CD4-positive, alpha-beta memory T cell (primary cell): ENCODE data around the gene DAP. TPM values are rescaled to one million over a fixed set of nuclear protein-coding genes. Genes with fewer than 3 reads are reported as not detected.

Experiments used
- CTCF ChIA-PET: fragments of 350-600 bp; sonication (Branson Sonifier 250); formaldehyde crosslinking; loops from one replicate; lab custom pipeline; 2021; ENCODE audit warnings: inconsistent platforms; ENCODE audit not compliant: partially characterized antibody; lab: Charles Lee
- POLR2A ChIA-PET: fragments of 350-600 bp; sonication (Branson Sonifier 250); formaldehyde crosslinking; loops from one replicate; lab custom pipeline; 2021; ENCODE audit not compliant: partially characterized antibody; lab: Charles Lee
- DNase-seq, 5 donors: peaks; one replicate each; pipeline versions ENCODE4 v3.0.0 to v3.0.0-alpha.2; 2020 to 2022; ENCODE audit warnings: mixed read lengths in 1 of 5
- H3K27ac ChIP-seq: one replicate; pipeline ENCODE4 v1.7.0; 2013; ENCODE audit warnings: low read depth, low read length
- H3K27me3 ChIP-seq: 2 replicates; pipeline ENCODE4 v1.7.0; 2013; ENCODE audit warnings: mild to moderate bottlenecking, low read length, moderate library complexity; ENCODE audit not compliant: insufficient read depth
- H3K36me3 ChIP-seq: 2 replicates; pipeline ENCODE4 v1.7.0; 2013; ENCODE audit warnings: mild to moderate bottlenecking, low read length, moderate library complexity; ENCODE audit not compliant: insufficient read depth
- H3K4me1 ChIP-seq: 2 replicates; pipeline ENCODE4 v1.7.0; 2013; ENCODE audit warnings: mild to moderate bottlenecking, low read length, moderate library complexity; ENCODE audit not compliant: insufficient read depth
- H3K4me3 ChIP-seq, 2 donors: one replicate each; pipeline ENCODE4 v1.7.0; 2013; ENCODE audit warnings: low read length in 2 of 2, mild to moderate bottlenecking in 1 of 2
- H3K9me3 ChIP-seq, 2 donors: one replicate each; pipeline ENCODE4 v1.7.0; 2013; ENCODE audit warnings: low read length in 2 of 2, control low read depth in 1 of 2; ENCODE audit not compliant: control insufficient read depth in 1 of 2
- H3K27ac Mint-ChIP-seq, 7 donors: one replicate each; pipeline ENCODE4 v1.8.0; 2020 to 2021; ENCODE audit warnings: mixed read lengths in 7 of 7, mild to moderate bottlenecking in 6 of 7, inconsistent platforms in 3 of 7, moderate library complexity in 3 of 7
- H3K27me3 Mint-ChIP-seq, 2 donors: one replicate each; pipeline ENCODE4 v1.8.0; 2020 to 2021; ENCODE audit warnings: mixed read lengths in 2 of 2
- H3K36me3 Mint-ChIP-seq, 2 donors: one replicate each; pipeline ENCODE4 v1.8.0; 2020 to 2021; ENCODE audit warnings: mixed read lengths in 2 of 2, inconsistent platforms in 1 of 2, mild to moderate bottlenecking in 1 of 2
- H3K4me1 Mint-ChIP-seq, 4 donors: one replicate each; pipeline ENCODE4 v1.8.0; 2020 to 2021; ENCODE audit warnings: mixed read lengths in 4 of 4, mild to moderate bottlenecking in 1 of 4
- H3K4me3 Mint-ChIP-seq, 8 donors: one replicate each; pipeline ENCODE4 v1.8.0; 2020 to 2021; ENCODE audit warnings: mixed read lengths in 8 of 8, mild to moderate bottlenecking in 7 of 8, moderate library complexity in 6 of 8, inconsistent platforms in 3 of 8
- H3K9me3 Mint-ChIP-seq, 8 donors: one replicate each; pipeline ENCODE4 v1.8.0; 2020 to 2021; ENCODE audit warnings: mixed read lengths in 8 of 8, mild to moderate bottlenecking in 5 of 8, inconsistent platforms in 3 of 8, moderate library complexity in 1 of 8
- intact Hi-C: fragments of 100-400 bp; cut with micrococcal nuclease; formaldehyde crosslinking; loops from one replicate; pipeline ENCODE4 v1.15.1; 2023
- polyA plus RNA-seq, 2 donors: library from polyadenylated mRNA; unstranded; fragments of 300-500 nt; fragmentation: Illumina TruSeq; gene quantifications; one replicate each; pipeline ENCODE4 v1.2.3, GENCODE V29; 2021
- total RNA-seq, 2 experiments: library from RNA; stranded (reverse); gene quantifications; one replicate each; pipeline ENCODE4 v1.2.3, GENCODE V29; 2021

Gene DAP
- total and polyA plus RNA-seq, 4 experiments from 2014 or later = 39.0 to 88.1 (median 39.4) TPM

GRCh38 chr5:10709933-10710332 lies 51.1 kb downstream of the DAP start:
- Mint-ChIP-seq H3K27ac (no peak overlapping the region), H3K9me3 (no peaks in the 10 kb centered on the region)
- POLR2A ChIA-PET = no interaction called here

GRCh38 chr5:10709409-10709808 lies 51.6 kb downstream of the DAP start:
- intact Hi-C loops = no loop called here
- H3K36me3 ChIP-seq = peaks cover 7% of the 10 kb centered on the region
- H3K4me1 Mint-ChIP-seq = peaks cover 28 to 40% (median 34%) of the 10 kb centered on the region in 4 donors
- H3K27ac ChIP-seq = no peak overlapping the region
- H3K27me3 ChIP-seq = no peaks in the 10 kb centered on the region
- peaks cover 18% of the 10 kb centered on the region for H3K4me1 ChIP-seq
- H3K9me3 Mint-ChIP-seq = no peaks in the 10 kb centered on the region
- no peak overlapping the region for H3K4me3 Mint-ChIP-seq
- H3K27ac Mint-ChIP-seq = no peak overlapping the region
- peaks cover 13 to 19% of the 10 kb centered on the region in 2 donors for H3K36me3 Mint-ChIP-seq
- no peak overlapping the region for H3K4me3 ChIP-seq
- no peaks in the 10 kb centered on the region for H3K9me3 ChIP-seq
- DNase-seq = no peak
- H3K27me3 Mint-ChIP-seq = no peaks in the 10 kb centered on the region
- ChIA-PET CTCF (no interaction called here), POLR2A (no interaction called here)

More at GRCh38 chr5:10709933-10710332, 51.1 kb downstream of the DAP start:
- H3K4me3 ChIP-seq = no peak overlapping the region
- no peaks in the 10 kb centered on the region for H3K9me3 ChIP-seq
- H3K27me3 Mint-ChIP-seq = no peaks in the 10 kb centered on the region
- CTCF ChIA-PET = no interaction called here
- peaks cover 16 to 22% of the 10 kb centered on the region in 2 donors for H3K36me3 Mint-ChIP-seq
- no peak overlapping the region for H3K27ac ChIP-seq
- H3K36me3 ChIP-seq = peaks cover 7% of the 10 kb centered on the region
- peaks cover 27 to 35% (median 30%) of the 10 kb centered on the region in 4 donors for H3K4me1 Mint-ChIP-seq
- intact Hi-C loops = no loop called here
- H3K4me1 ChIP-seq = peaks cover 13% of the 10 kb centered on the region
- no peak for DNase-seq
- no peak overlapping the region for H3K4me3 Mint-ChIP-seq
- no peaks in the 10 kb centered on the region for H3K27me3 ChIP-seq

GRCh38 chr5:10708189-10708944 lies 52.7 kb downstream of the DAP start:
- peaks cover 13 to 19% of the 10 kb centered on the region in 2 donors for H3K36me3 Mint-ChIP-seq
- H3K4me1 Mint-ChIP-seq = peaks cover 29 to 43% (median 37%) of the 10 kb centered on the region in 4 donors
- peak overlapping the region in 1 of 7 donors; percentile 8 for H3K27ac Mint-ChIP-seq
- ChIA-PET POLR2A (no interaction called here), CTCF (no interaction called here)
- intact Hi-C loops = no loop called here
- no peaks in the 10 kb centered on the region for H3K27me3 Mint-ChIP-seq
- Histone ChIP-seq H3K27me3 (no peaks in the 10 kb centered on the region), H3K27ac (no peak overlapping the region), H3K36me3 (peaks cover 7% of the 10 kb centered on the region), H3K4me1 (peaks cover 26% of the 10 kb centered on the region), H3K4me3 (no peak overlapping the region), H3K9me3 (no peaks in the 10 kb centered on the region)
- DNase-seq = no peak
- no peak overlapping the region for H3K4me3 Mint-ChIP-seq
- no peaks in the 10 kb centered on the region for H3K9me3 Mint-ChIP-seq

GRCh38 chr5:10707198-10708142 lies 53.6 kb downstream of the DAP start:
- Mint-ChIP-seq H3K27ac (peak overlapping the region in 5 of 7 donors; percentile 10 to 80 (median 66)), H3K4me3 (no peak overlapping the region), H3K36me3 (peaks cover 10 to 13% of the 10 kb centered on the region in 2 donors), H3K9me3 (no peaks in the 10 kb centered on the region), H3K4me1 (peaks cover 29 to 43% (median 35%) of the 10 kb centered on the region in 4 donors), H3K27me3 (no peaks in the 10 kb centered on the region)
- Histone ChIP-seq H3K36me3 (peaks cover 2% of the 10 kb centered on the region), H3K27ac (no peak overlapping the region), H3K4me3 (no peak overlapping the region), H3K27me3 (no peaks in the 10 kb centered on the region), H3K4me1 (peaks cover 26% of the 10 kb centered on the region), H3K9me3 (no peaks in the 10 kb centered on the region)
- intact Hi-C loops = no loop called here
- CTCF ChIA-PET = no interaction called here
- DNase-seq = no peak
- POLR2A ChIA-PET = no interaction called here

GRCh38 chr5:10706326-10706725 lies 54.7 kb downstream of the DAP start:
- Mint-ChIP-seq H3K36me3 (peaks cover 6 to 15% of the 10 kb centered on the region in 2 donors), H3K4me3 (no peak overlapping the region), H3K27me3 (no peaks in the 10 kb centered on the region), H3K27ac (peak overlapping the region in 5 of 7 donors; percentile 0 to 88 (median 39)), H3K4me1 (peaks cover 30 to 40% (median 35%) of the 10 kb centered on the region in 4 donors), H3K9me3 (no peaks in the 10 kb centered on the region)
- Histone ChIP-seq H3K36me3 (no peaks in the 10 kb centered on the region), H3K4me3 (no peak overlapping the region), H3K9me3 (no peaks in the 10 kb centered on the region), H3K27ac (no peak overlapping the region), H3K4me1 (peaks cover 26% of the 10 kb centered on the region), H3K27me3 (no peaks in the 10 kb centered on the region)
- DNase-seq = no peak
- intact Hi-C loops = no loop called here
- POLR2A ChIA-PET = no interaction called here
- CTCF ChIA-PET = no interaction called here

GRCh38 chr5:10705747-10706146 lies 55.3 kb downstream of the DAP start:
- peak overlapping the region in 5 of 7 donors; percentile 9 to 88 (median 74) for H3K27ac Mint-ChIP-seq
- peaks cover 30 to 40% (median 35%) of the 10 kb centered on the region in 4 donors for H3K4me1 Mint-ChIP-seq
- no peaks in the 10 kb centered on the region for H3K36me3 ChIP-seq
- no peak overlapping the region for H3K4me3 ChIP-seq
- H3K27me3 Mint-ChIP-seq = no peaks in the 10 kb centered on the region
- H3K4me1 ChIP-seq = peaks cover 26% of the 10 kb centered on the region
- H3K9me3 ChIP-seq = no peaks in the 10 kb centered on the region
- intact Hi-C loops = no loop called here
- ChIA-PET POLR2A (no interaction called here), CTCF (no interaction called here)
- peaks cover 4 to 13% of the 10 kb centered on the region in 2 donors for H3K36me3 Mint-ChIP-seq
- no peak overlapping the region for H3K27ac ChIP-seq
- no peaks in the 10 kb centered on the region for H3K27me3 ChIP-seq
- H3K4me3 Mint-ChIP-seq = peak overlapping the region in 1 of 8 donors; percentile 13
- H3K9me3 Mint-ChIP-seq = no peaks in the 10 kb centered on the region
- DNase-seq = no peak
